GM18519 (cell line): ENCODE results near the gene TRABD2A.
A peak's percentile ranks its signal among the peaks of the same experiment; 100 is the strongest.

ENCODE experiments used
- ATAC-seq: cut with Tn5 transposase; IDR thresholded peaks from one replicate; pipeline ENCODE4 v1.9.1; 2021; ENCODE audit warnings: mild to moderate bottlenecking, moderate library complexity; ENCODE audit not compliant: unreplicated experiment, low FRiP score

Gene TRABD2A

GRCh38 chr2:84829693-84830092 is 51.2 kb downstream of the TRABD2A start:
- ATAC-seq: no peak

DNA sequence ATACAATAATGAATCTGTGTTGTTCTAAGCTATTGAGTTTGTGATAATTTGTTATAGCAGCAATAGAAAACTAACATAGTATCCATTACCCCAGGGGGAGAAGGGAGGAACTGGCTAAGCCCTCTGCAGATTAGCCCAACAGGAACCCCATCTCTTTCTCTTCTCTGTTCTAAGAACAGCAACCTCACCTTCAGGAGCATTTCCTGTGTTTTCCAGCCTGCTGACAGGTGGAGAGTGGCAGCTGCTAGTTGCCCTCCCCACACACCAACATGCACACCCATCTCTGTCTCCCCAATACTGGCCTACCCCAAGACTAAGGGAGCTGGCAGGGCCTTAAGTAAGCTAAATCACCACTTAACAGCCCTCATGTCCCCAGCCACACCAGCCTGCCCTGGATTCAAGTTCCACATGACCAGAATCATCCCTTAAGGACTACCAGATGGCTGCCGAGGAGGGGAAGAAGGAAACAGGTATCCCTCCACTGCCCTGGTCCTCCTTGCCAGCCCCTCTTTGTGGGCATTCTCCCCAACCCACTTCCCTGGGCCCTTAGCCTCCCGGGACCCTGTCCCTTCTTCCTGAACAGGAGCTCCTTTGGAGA is 52.8 kb downstream of the TRABD2A start:
- ATAC-seq: no peak

DNA sequence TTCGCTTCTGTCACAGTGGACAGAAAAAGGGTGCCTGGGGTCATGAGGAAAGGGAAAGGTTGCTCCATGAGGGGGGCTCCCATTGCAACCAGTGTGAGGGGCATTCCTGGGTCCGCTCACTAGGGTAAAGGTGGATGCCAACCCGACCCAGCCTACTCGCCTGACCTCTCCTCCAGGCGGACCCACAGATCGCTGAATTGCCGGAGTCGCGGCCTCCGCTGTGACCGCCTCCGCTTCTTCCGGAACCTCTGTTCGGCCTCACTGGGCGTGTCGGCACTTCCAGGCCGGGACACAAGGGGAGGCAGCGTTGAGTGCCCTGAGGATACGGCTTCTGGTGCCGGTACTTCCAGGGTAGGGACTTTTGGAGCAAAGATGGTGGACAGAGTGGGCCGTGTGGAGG is 57.1 kb downstream of the TRABD2A start:
- ATAC-seq: no peak

DNA sequence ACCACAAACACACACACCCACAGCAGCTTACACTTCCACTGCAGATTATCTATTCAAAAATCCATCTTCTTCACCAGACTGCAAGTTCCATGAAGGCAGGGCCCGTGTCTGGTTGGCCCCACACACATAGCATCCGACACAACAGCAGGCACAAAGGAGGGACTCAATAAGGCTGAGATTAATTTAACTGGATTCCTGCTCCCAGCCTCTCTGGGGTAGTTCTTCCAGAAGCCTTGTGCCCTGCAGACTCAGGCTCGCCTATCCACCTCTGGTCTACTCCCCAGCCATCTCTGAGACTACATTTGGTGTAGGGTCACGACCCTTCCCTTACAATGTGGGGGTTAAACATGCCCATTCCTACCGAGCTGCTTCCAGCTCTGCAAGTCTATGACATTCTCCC is 57.7 kb downstream of the TRABD2A start:
- no peak for ATAC-seq

DNA sequence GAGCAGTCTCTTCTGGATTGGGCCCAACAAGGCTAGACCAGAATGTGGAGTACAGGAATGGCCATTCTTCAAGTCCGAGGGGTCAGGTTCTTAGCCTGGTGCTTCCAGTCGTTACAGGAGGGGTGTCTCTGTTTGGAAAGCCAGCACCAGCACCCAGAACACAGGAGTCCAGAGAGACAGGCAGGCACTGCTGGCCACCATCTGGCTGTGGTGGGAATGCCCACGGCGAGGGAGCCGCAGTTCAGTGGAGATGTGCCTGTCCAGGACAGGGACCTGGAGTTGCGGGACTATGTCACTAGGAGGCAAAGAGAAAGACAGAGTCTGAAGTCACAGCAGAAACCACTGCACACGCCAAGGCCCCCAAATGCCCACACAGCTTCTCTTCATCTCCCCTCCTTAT is 59.1 kb downstream of the TRABD2A start:
- ATAC-seq: no peak

DNA sequence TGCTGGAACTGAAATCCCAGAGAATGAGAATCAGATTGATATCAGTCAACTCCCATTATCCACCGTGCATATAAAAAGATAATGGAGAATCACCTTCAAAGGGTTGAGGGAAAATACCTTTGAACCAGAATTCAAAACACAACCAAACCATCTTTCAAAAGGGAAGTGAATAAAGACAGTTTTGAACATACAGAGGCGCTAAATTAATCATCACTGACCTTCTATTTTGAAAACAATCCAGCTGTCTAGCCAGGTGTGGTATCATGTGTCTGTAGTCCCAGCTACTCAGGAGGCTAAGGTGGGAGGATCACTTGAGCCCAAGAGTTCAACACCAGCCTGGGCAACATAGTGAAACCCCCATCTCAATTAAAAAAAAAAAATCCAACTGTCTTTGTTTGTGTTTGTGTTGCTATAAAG is 63.6 kb downstream of the TRABD2A start:
- ATAC-seq: peak; percentile 94

GRCh38 chr2:84816426-84817026 is 64.4 kb downstream of the TRABD2A start:
- peak; percentile 47 for ATAC-seq

GRCh38 chr2:84815146-84815545 is 65.7 kb downstream of the TRABD2A start:
- ATAC-seq: no peak

GRCh38 chr2:84811839-84812431 is 68.9 kb downstream of the TRABD2A start:
- ATAC-seq: no peak

GRCh38 chr2:84808279-84808678 is 72.6 kb downstream of the TRABD2A start:
- no peak for ATAC-seq

- no peak for ATAC-seq
Observed at GRCh38 chr2:84807063-84807485, 73.8 kb downstream of the TRABD2A start.

DNA sequence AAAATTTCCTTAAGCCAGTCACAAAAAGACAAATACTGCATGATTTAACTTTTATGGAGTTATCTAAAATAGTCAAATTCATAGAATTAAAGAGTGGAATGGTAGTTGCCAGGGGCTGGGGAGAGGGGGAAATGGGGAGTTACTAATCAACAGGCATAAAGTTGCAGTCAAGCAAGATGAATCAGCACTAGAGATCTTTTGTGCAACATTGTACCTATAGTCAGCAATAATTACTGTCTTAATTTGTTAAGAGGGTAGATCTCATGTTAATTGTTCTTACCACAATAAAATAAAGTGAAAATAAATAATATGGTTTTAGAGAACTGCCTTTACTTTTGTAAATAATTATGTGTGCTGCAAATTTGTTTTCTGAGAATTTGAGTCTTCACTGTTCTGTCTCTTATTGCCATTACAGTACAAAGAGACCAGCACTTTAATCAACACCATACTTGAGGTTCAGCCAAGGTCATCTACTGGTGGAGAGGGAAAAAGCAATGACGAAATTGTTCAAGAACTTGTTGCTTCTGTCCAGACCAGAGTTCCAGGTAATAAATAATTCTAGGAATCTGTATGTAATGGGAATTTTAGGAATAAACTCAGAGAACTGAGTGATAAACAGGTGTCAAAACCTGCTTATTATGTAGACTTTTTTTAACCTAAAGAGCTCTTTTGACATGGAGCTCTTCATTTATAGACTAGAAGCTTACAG is 75.5 kb downstream of the TRABD2A start:
- ATAC-seq: no peak

DNA sequence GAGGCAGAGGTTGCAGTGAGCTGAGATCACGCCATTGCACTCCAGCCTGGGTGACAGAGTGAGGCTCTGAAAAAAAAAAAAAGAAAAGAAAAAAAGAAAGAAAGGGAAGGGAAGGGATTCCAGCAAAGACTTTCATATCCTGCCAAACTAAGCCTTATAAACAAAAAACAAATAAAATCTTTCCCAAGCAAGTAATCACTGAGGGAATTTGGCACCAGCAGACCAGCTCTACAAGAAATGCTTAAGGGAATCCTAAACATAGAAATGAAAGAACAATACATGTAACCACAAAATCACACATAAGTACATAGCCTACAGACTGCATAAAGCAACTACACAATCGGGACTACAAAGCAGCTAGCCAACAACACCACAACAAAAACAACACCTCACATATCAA is 79.1 kb downstream of the TRABD2A start:
- ATAC-seq: no peak

DNA sequence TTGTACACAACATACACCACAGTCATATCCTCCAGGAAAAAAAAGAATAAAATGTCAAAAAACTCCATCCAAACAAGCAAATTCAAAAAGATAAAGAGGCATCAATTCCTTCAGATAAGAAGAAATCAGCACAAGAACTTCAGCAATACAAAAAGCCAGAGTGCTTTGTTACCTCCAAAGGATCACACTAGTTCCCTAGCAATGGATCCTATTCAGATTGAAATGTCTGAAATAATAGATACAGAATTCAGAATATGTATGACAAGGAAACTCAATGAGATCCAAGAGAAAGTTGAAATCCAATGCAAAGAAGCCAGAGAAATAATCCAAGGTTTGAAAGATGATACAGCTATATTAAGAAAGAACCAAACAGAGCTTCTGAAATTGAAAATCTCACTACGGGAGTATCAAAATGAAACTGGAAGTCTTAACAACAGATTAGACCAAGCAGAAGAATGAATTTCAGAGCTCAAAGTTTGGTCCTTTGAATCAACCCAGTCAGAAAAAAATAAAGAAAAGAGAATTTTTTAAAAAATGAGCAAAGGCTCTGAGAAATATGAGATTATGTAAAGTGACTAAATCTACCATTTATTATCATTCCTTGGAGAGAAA is 80.6 kb downstream of the TRABD2A start:
- peak; percentile 84 for ATAC-seq

DNA sequence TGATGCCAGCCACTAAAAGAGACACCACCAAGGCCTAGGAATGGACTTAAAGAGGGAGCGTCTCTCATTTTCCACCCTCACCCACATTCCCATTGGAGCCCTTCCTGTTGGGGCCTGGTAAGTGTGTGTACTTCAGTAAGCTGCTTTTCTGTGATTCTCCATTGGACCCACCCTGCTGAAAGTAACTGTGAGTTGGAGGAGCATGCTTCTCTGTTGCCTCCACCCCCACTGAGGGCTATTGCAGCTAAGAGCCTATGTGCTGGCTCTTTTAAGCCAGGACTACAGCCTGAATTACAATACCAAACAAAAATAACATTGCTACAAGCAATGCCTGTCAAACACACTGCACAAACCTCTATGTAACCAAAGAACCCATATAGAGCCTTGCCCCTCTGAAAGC is 81.1 kb downstream of the TRABD2A start:
- ATAC-seq: peak; percentile 9

- ATAC-seq: no peak
Observed at GRCh38 chr2:84797271-84797670, 83.6 kb downstream of the TRABD2A start.

- ATAC-seq: no peak
Observed at GRCh38 chr2:84796798-84797197, 84.1 kb downstream of the TRABD2A start.

- no peak for ATAC-seq
Observed at GRCh38 chr2:84793641-84794040, 87.2 kb downstream of the TRABD2A start.

DNA sequence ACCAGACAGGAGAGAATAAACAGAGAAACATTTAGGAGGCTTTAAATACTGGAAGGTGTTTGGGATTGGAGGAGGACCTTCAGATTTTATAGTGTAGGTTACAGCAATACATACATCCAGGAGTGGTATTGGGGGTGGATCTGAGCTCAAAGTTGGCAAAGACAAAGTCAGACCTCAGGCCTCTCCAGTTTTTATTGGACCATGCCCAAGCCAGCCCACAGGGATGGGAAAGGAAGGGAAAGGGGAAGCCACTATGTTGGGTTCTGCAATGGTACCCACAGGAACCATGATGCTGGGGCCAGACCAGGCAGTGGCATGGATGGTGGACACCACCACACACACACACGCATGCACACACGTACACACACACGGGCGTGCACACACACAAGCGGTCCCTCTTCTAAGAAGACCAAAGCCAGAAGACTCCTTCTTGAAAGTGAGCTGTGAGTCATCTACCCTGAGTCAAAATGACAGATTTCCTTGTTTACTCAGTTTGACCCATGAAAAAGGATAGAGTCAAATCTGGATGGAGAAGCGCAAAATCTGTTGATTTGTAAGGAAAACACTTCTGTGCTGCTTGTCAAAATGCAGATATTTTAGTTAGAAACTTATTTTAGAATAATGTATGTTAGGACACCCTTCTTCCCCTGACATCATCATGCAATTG is 87.9 kb downstream of the TRABD2A start:
- ATAC-seq: no peak

- ATAC-seq: no peak
Observed at GRCh38 chr2:84788498-84788897, 92.4 kb downstream of the TRABD2A start.

DNA sequence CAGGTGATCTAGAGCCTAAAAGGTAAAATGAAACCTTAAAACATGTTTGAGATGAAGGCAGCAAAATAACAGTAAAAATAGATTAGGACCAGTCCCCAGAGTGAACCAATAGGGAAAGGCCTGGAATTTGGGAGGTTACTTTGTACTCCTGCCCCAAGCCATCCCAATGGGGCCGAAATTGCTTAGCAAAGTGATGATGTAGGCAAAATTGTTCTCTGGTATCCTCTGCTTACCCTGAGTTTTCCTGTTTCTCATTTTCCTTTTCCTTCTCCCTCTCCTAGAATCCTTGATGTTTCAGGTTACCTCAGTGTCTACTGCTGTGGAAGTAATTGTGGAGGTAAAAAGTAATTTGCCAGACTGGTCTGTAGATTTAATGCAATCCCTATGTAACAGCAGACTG is 92.9 kb downstream of the TRABD2A start:
- no peak for ATAC-seq
